Measurements from ENCODE around the gene CYP19A1. TPM values are rescaled to one million over a fixed set of nuclear protein-coding genes. Genes with fewer than 3 reads are reported as not detected.

CYP19A1 gene
- total RNA-seq, 1 donor from 2014 or later, result 8.0 TPM

GRCh38 chr15:51327081-51327480 lies 11.3 kb downstream of the CYP19A1 start:
- no peak for DNase-seq (ENCODE audit: low spot score)

- no peak for DNase-seq (ENCODE audit: low spot score)
Observed at GRCh38 chr15:51325167-51325566, 13.2 kb downstream of the CYP19A1 start.

- no peak for DNase-seq (ENCODE audit: low spot score)
Observed at GRCh38 chr15:51323749-51324148, 14.6 kb downstream of the CYP19A1 start.

DNA sequence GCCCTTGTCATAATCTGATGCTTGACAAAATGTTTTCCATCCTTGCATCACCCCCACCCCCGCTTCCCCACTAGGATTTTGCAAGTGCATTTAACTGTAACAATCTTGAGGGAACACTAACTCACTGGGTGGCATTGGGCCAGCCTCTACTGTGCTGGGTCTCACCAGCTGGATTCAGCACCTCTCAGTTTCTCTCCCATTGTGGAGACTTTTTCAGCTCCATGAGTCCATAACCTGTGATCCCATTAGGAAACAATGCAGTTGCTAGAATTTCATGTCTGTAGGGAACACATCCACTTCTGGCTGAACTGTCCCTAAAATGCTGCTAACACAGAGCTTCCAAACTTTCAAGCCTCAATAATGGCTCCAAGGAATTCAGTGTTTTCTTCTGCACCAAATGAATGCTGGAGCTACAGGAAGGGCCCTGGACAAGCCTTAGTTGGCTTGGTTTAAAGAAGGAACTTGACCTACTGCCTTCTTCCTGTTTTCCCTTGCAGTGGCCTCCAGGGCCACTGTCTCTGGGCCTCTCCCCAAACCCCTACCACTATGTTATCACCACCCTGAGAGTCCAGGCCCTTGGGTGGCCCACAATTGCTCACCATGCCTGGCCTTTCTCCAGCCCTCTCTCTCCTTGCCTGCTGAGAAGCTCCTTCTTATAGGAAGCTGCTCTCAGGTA lies 15.6 kb downstream of the CYP19A1 start:
- DNase-seq (ENCODE audit: low spot score), result peak; percentile 90

DNA sequence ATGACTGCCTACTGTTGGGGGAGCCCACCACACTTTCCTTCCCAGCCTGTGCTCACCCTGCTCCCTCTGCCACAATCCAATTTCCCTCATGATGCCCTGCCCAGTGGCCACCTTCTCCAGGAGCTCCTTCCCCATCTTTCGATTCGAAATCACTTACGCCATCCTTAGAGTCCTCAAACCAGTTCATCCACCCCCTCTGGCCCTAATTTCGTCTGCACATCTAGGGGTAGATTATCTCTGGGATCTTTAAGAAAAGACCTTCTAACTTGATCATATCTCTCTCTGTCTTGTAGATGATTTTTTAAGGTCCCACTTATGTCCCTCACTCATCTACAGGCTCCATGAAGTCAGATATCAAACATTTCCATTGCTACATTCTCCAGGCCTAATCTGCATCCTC lies 17.1 kb downstream of the CYP19A1 start:
- no peak for DNase-seq (ENCODE audit: low spot score)

- no peak for DNase-seq (ENCODE audit: low spot score)
Observed at GRCh38 chr15:51320843-51321242, 17.6 kb downstream of the CYP19A1 start.

GRCh38 chr15:51319539-51319938 lies 18.9 kb downstream of the CYP19A1 start:
- DNase-seq (ENCODE audit: low spot score), result no peak

- no peak for DNase-seq (ENCODE audit: low spot score)
Observed at GRCh38 chr15:51318382-51319150, 19.8 kb downstream of the CYP19A1 start.

GRCh38 chr15:51316636-51317035 lies 21.8 kb downstream of the CYP19A1 start:
- no peak for DNase-seq (ENCODE audit: low spot score)

GRCh38 chr15:51315726-51316125 lies 22.7 kb downstream of the CYP19A1 start:
- DNase-seq (ENCODE audit: low spot score), result no peak

DNA sequence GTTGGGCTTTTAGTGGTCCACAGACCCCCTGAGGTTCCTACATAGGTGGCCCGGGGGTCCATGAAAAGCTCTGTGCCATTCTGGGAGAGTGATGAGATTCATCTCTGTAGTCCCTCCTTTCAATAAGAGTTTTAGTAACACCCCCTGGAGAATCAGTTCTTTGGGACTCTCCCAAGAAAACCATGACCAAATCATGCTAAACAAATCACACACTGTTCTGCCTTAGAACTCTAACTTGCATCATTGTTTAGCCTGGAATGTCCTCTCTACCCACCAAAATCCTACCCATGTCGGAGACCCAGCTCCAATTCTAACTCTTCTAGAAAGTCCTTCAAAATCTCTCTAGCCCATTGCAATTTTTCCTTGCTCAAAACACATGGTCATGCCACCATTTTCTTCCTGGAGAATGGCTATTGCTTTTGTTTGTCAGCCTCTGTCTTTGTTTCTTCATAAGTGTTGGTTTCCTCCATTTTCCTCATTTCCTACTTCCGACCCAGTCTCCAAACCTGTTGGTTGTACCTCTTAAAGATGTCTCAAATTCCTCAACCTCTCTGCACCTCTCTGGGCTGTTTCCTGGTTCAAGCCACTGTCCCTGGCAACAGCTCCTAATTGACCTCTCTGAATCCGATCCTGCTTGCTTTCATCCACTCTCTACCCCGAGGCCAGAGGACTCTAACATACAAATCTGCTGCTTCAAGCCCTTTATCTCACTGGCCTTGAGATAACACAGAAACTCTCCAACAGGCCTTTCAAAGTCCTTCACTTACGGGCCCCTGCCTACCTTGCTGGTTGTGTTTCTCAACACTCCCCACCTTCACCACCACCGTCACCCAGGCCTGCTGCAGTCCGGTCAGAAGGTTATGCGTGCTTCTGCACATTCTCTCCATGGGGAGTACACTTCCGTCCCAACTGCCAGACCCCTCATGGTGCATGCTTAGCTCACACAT lies 23.7 kb downstream of the CYP19A1 start:
- DNase-seq (ENCODE audit: low spot score), result no peak

GRCh38 chr15:51313644-51314280 lies 24.6 kb downstream of the CYP19A1 start:
- no peak for DNase-seq (ENCODE audit: low spot score)

DNA sequence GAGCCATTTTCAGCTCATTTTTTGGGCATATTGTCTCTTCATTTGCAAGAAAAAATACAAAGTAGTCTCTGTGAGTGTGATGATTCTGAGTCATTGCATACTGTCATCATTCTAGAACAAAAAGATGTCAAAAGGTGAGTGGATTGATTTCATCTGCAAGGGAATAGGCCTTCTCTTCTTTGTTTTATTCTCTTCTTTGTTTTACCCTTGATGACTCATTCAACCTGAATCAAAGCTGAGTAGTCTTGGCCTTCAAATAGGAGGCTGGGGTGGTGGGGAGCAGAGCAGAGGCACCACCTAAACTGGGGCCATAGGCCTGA lies 25.4 kb downstream of the CYP19A1 start:
- DNase-seq (ENCODE audit: low spot score), result no peak

DNA sequence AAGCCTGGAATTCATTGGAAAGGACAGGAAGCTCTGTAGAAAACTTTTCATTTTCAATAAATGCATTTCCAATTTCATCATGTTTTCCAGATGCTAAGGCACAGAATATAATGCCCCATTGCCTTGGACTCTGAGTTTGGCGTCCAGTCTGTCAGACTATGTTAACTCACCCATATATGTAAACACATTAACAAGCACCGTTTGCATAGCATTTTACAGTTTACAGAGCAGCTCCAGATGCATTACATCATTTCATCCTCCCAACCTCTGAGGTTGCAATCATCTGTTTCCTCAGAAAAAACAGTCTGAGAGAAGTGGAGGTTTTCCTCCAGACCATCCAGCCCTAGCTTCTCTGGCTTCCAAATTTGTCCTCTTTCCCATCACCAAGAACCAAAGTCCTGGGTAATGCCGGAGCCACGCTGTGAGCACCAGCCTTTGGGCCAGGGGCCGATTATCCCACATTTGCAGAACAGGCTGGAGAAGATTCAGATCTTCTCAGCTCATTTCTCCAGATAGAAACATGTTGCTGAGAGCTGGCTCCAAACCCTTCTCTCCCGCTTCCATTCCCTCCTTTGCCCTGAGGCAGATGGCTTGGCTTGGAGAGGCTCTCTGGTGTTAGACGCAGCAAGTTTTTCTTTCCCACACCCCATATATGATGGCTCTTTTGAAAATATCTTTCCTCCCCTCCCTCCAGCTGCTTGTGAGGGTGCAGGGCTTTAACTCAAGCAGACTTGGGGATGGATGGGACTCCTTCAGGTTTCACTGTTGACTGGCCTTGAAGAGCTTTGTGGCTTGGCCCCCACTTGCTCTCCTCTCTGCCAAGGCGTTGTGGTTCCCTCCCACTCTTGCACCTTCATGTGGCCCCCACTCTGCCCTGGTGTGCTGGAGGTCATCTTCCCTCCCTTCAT lies 26.0 kb downstream of the CYP19A1 start:
- no peak for DNase-seq (ENCODE audit: low spot score)

GRCh38 chr15:51311510-51311909 lies 26.9 kb downstream of the CYP19A1 start:
- no peak for DNase-seq (ENCODE audit: low spot score)

DNA sequence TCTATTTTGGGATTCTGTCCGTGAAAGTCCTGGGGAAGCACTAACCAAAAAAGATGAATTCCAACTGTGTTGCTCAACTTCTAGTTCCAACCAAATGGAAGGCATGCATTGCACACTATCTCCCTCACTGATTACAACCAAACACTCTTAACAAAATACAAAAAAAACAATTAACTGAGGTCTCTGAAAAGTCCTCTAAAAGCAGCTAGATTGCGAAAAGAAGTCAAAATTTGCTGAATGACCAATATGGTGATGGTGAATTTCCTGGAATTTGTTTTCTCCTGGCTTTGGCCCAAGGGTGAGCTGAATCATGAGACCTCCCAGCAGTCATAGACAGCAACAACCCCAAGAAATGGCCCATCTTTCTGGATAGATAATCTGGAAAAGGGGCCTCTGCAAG lies 28.3 kb downstream of the CYP19A1 start:
- no peak for DNase-seq (ENCODE audit: low spot score)

DNA sequence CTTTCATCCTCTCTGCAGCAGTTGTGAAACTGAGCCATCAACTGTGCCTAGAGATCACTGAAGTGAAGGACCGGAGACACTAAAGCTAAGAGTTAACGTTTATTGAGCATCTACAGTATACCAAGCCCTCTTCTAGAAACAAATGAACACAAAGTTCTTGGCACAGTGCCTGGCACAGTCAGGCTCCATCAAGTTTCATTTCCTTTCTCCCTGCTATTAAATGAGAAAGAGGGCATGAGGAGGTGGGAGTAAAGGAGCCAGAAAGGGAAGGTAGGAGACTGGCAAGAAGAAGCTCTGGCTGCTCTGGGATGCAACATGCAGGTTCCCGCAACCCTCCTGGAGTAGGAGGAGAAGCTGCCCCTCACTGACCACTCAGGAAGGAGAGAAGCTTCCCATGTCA lies 30.6 kb downstream of the CYP19A1 start:
- no peak for DNase-seq (ENCODE audit: low spot score)

DNA sequence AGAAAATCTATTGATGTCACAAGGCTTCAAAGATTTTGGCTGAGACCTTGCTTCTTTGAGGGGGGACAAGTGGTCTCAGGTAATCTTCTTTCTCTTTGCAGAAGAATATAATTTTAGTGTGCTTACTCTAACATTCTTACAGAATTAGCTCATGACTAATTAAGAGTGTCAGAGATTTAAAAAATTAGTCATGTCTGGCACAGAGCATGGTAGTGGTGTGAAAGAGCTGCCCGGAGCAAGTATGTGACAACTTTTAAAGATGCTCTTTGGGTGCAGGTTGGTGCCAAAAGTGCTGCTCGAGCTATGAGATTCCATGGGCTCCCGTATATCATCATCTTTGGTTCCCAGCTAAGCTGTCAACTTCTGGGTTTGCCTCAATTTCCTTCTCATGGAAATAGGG lies 31.1 kb downstream of the CYP19A1 start:
- DNase-seq (ENCODE audit: low spot score), result no peak

DNA sequence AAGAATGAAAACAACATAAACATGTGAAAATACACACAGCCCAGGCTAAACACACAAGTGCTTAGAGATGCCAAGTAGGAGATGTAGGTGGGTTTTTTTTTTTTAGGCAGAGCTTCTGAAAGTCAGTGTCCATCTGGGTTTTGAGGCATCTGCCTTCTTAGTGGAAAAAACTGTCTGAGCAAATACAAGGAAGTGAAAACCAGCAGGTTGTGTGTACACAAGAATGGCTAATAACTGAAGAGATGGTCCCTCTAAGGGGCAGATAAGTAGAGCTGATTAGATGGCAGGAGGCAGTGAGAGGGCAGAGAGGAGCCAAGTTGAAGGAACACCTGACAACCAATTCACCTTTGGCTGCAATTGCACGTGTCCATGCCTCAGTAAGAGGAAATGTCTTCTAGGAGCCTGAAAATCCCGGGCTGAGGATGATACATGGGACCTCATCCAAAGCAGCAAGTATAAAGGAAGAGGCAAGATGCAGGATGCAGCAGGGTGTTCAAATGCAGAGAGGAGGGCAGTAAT lies 34.9 kb downstream of the CYP19A1 start:
- DNase-seq (ENCODE audit: low spot score), result no peak

DNA sequence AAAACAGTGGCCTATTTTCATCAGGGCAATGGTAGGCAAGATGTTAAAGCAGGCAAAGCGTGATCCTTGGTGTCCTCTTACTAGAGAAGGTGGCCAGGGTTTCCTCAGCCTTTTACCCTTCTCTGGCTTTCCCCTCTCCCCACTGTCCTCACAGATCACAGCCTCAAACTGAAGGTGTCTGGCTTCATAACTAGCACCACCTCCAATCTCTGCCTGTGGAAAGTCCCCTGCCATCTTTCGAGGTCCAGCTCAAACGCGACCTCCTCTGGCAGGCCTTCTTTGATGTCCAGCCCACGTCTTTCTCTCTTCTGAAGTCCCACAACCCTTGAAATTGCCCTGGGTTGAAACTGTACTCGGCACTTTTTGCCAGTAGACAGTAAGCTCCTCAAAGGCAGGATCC lies 35.9 kb downstream of the CYP19A1 start:
- no peak for DNase-seq (ENCODE audit: low spot score)
